ENCODE results near the gene FAM3D. TPM values are rescaled to one million over a fixed set of nuclear protein-coding genes. Genes with fewer than 3 reads are reported as not detected.

FAM3D gene
- total RNA-seq, 4 donors from 2014 or later, result not detected

- TF ChIP-seq CTCF (IDR thresholded peaks at IDR 0.05) (no peak), POLR2A (IDR thresholded peaks at IDR 0.05) (no peak), EP300 (IDR thresholded peaks at IDR 0.05) (no peak)
- H3K4me1 ChIP-seq, result no peaks in the 10 kb centered on the region
- no peak overlapping the region for H3K4me3 ChIP-seq
- no peaks in the 10 kb centered on the region for H3K36me3 ChIP-seq
- H3K27me3 ChIP-seq, result no peaks in the 10 kb centered on the region
- WGBS, 2 donors, result 43 to 81% methylated on average over 1 of the region's 1 CpG
- no peak for DNase-seq (ENCODE audit: low spot score in 2 of 2)
- H3K27ac ChIP-seq, result no peak overlapping the region
- H3K9me3 ChIP-seq, result peaks cover 0 to 16% (median 3%) of the 10 kb centered on the region in 4 donors
Observed at GRCh38 chr3:58691997-58692396, 25.4 kb upstream of the FAM3D start.

DNA sequence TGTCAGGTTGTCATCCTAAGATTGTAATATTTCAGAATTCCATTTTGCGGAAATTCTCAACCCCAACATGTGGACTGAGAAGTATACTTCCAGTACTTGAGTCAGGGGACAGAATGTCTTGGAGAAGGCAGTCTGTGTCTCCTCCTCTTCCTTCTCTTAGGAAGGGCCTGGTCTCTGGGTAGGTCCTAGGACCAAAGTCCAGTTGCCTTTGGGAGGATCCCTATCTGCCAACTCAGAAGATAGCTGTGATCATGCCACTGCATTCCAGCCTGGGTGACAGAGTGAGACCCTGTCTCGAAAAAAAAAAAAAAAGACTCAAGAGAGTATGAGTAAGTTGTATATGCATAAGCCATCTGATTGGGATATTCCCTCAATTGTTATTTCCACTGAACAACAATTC is 23.9 kb upstream of the FAM3D start:
- peaks cover 0 to 16% (median 3%) of the 10 kb centered on the region in 4 donors for H3K9me3 ChIP-seq
- no peak overlapping the region for H3K4me3 ChIP-seq
- no peaks in the 10 kb centered on the region for H3K36me3 ChIP-seq
- no peak for TF ChIP-seq POLR2A (IDR thresholded peaks at IDR 0.05)
- TF ChIP-seq CTCF (IDR thresholded peaks at IDR 0.05), result no peak
- TF ChIP-seq EP300 (IDR thresholded peaks at IDR 0.05), result no peak
- WGBS, 2 donors, result 71 to 84% methylated on average over 2 of the region's 2 CpGs
- H3K27me3 ChIP-seq, result no peaks in the 10 kb centered on the region
- H3K27ac ChIP-seq, result no peak overlapping the region
- no peaks in the 10 kb centered on the region for H3K4me1 ChIP-seq
- DNase-seq (ENCODE audit: low spot score in 2 of 2), result no peak

GRCh38 chr3:58688574-58688973 is 22.0 kb upstream of the FAM3D start:
- no peak overlapping the region for H3K4me3 ChIP-seq
- peaks cover 0 to 16% (median 3%) of the 10 kb centered on the region in 4 donors for H3K9me3 ChIP-seq
- no peaks in the 10 kb centered on the region for H3K27me3 ChIP-seq
- TF ChIP-seq POLR2A (IDR thresholded peaks at IDR 0.05) (no peak), EP300 (IDR thresholded peaks at IDR 0.05) (no peak), CTCF (IDR thresholded peaks at IDR 0.05) (no peak)
- no peaks in the 10 kb centered on the region for H3K36me3 ChIP-seq
- WGBS, 2 donors, result 91 to 92% methylated on average over 4 of the region's 4 CpGs
- H3K4me1 ChIP-seq, result no peaks in the 10 kb centered on the region
- H3K27ac ChIP-seq, result no peak overlapping the region
- no peak for DNase-seq (ENCODE audit: low spot score in 2 of 2)

DNA sequence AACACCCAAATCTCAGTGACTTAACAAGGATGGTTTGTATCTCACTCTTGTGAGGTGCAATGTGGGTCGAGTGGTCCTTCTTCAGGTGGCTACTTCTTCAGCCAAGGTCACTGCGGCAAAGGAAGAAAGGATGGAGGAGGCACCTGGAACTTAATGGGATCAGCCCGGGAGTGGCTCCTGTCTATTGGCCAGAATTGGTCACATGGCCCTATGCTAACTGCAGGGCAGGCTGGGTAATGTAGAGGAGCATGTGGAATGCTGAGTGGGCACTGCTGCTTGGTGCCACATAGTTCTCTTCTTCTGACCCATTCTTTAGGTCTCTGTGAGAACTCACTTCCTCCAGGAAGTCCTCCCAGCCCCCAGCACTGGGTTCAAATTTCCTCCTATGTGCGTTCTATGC is 20.3 kb upstream of the FAM3D start:
- TF ChIP-seq EP300 (IDR thresholded peaks at IDR 0.05), result no peak
- Histone ChIP-seq H3K4me1 (no peaks in the 10 kb centered on the region), H3K27ac (no peak overlapping the region), H3K9me3 (peaks cover 0 to 9% (median 2%) of the 10 kb centered on the region in 4 donors), H3K36me3 (no peaks in the 10 kb centered on the region), H3K4me3 (no peak overlapping the region), H3K27me3 (no peaks in the 10 kb centered on the region)
- 89 to 90% methylated on average over 3 to 4 of the region's 4 CpGs for WGBS, 2 donors
- no peak for DNase-seq (ENCODE audit: low spot score in 2 of 2)

- 70 to 71% methylated on average over 10 of the region's 10 CpGs for WGBS, 2 donors
- no peak for DNase-seq (ENCODE audit: low spot score in 2 of 2)
- H3K4me3 ChIP-seq, result no peak overlapping the region
- H3K4me1 ChIP-seq, result no peaks in the 10 kb centered on the region
- no peak for TF ChIP-seq EP300 (IDR thresholded peaks at IDR 0.05)
- no peak for TF ChIP-seq CTCF (IDR thresholded peaks at IDR 0.05)
- no peak overlapping the region for H3K27ac ChIP-seq
- no peaks in the 10 kb centered on the region for H3K9me3 ChIP-seq
- H3K36me3 ChIP-seq, result no peaks in the 10 kb centered on the region
- H3K27me3 ChIP-seq, result no peaks in the 10 kb centered on the region
Observed at GRCh38 chr3:58685641-58686040, 19.1 kb upstream of the FAM3D start.

DNA sequence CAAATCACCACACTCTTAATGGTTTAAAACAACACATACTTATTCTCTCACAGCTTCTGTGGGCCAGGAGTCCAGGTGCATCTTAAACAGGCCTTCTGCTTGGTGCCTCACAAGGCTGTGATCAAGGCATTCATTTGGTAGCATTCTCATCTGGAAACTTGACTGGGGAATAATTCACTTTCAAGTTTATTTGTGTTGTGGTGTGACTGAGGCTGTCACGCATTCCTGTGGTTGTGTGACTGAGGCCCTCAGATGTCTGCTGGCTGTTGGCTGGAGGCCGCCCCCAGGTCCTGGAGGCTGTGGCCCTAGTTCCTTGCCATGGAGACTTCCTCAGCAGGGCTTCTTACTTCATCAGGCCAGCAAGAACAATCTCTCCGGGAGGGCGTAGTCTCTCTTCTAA is 16.9 kb upstream of the FAM3D start:
- no peak for TF ChIP-seq EP300 (IDR thresholded peaks at IDR 0.05)
- TF ChIP-seq POLR2A (IDR thresholded peaks at IDR 0.05), result no peak
- TF ChIP-seq CTCF (IDR thresholded peaks at IDR 0.05), result no peak
- 86 to 90% methylated on average over 3 to 4 of the region's 4 CpGs for WGBS, 2 donors

More for the DNA sequence above, 16.9 kb upstream of the FAM3D start:
- no peak for DNase-seq (ENCODE audit: low spot score in 2 of 2)
- H3K36me3 ChIP-seq, result no peaks in the 10 kb centered on the region
- H3K4me1 ChIP-seq, result no peaks in the 10 kb centered on the region
- no peaks in the 10 kb centered on the region for H3K9me3 ChIP-seq
- H3K4me3 ChIP-seq, result no peak overlapping the region
- H3K27me3 ChIP-seq, result no peaks in the 10 kb centered on the region
- no peak overlapping the region for H3K27ac ChIP-seq

Data from tibial nerve (tissue), 4 donors.